Mucosa of stomach (tissue), 1 donor: ENCODE measurements around the gene MOV10.
"Not testable (repeated sequence)": the region's sequence is repeated elsewhere in the genome, so short reads cannot be mapped to it uniquely, and the experiment has no call there.

Source experiments
- H3K27me3 ChIP-seq: one replicate; pipeline ENCODE4 v1.7.0; 2013; ENCODE audit warnings: mild to moderate bottlenecking, low read length; ENCODE audit not compliant: control insufficient read depth, insufficient read depth
- H3K36me3 ChIP-seq: one replicate; pipeline ENCODE4 v1.7.0; 2013; ENCODE audit warnings: low read length; ENCODE audit not compliant: control insufficient read depth, insufficient read depth
- H3K4me1 ChIP-seq: one replicate; pipeline ENCODE4 v1.7.0; 2013; ENCODE audit warnings: mild to moderate bottlenecking, low read length; ENCODE audit not compliant: control insufficient read depth, insufficient read depth
- H3K4me3 ChIP-seq: one replicate; pipeline ENCODE4 v1.7.0; 2013; ENCODE audit warnings: low read length
- H3K9ac ChIP-seq: one replicate; pipeline ENCODE4 v1.7.0; 2013; ENCODE audit warnings: mild to moderate bottlenecking, low read length, moderate library complexity
- H3K9me3 ChIP-seq: one replicate; pipeline ENCODE4 v1.7.0; 2013; ENCODE audit warnings: mild to moderate bottlenecking, low read length, moderate library complexity; ENCODE audit not compliant: control insufficient read depth
- donor health status: Pancreatic carcinoma.

Gene MOV10

GRCh38 chr1:112638110-112638428 lies 36.4 kb upstream of the MOV10 start:
- Histone ChIP-seq H3K36me3 (no peaks in the 10 kb centered on the region), H3K4me1 (peaks cover 22% of the 10 kb centered on the region), H3K9me3 (no peaks in the 10 kb centered on the region), H3K27me3 (no peaks in the 10 kb centered on the region), H3K4me3 (no peak overlapping the region), H3K9ac (no peak overlapping the region)

- H3K4me1 ChIP-seq: peaks cover 13% of the 10 kb centered on the region
- not testable (repeated sequence) for H3K9me3 ChIP-seq, H3K36me3 ChIP-seq, H3K4me3 ChIP-seq, H3K9ac ChIP-seq, H3K27me3 ChIP-seq
These were observed 34.0 kb upstream of the MOV10 start for GRCh38 chr1:112640437-112640836.

GRCh38 chr1:112643080-112643479 lies 31.4 kb upstream of the MOV10 start:
- Histone ChIP-seq H3K36me3 (no peaks in the 10 kb centered on the region), H3K4me1 (no peaks in the 10 kb centered on the region), H3K27me3 (no peaks in the 10 kb centered on the region), H3K9me3 (no peaks in the 10 kb centered on the region), H3K9ac (no peak overlapping the region), H3K4me3 (no peak overlapping the region)

- H3K9ac ChIP-seq: no peak overlapping the region
- no peaks in the 10 kb centered on the region for H3K27me3 ChIP-seq
- no peaks in the 10 kb centered on the region for H3K4me1 ChIP-seq
- no peak overlapping the region for H3K4me3 ChIP-seq
- no peaks in the 10 kb centered on the region for H3K36me3 ChIP-seq
- H3K9me3 ChIP-seq: no peaks in the 10 kb centered on the region
These were observed 28.2 kb upstream of the MOV10 start for GRCh38 chr1:112646225-112646624.

GRCh38 chr1:112651205-112651604 lies 23.3 kb upstream of the MOV10 start:
- no peak overlapping the region for H3K9ac ChIP-seq
- H3K27me3 ChIP-seq: no peaks in the 10 kb centered on the region
- no peaks in the 10 kb centered on the region for H3K4me1 ChIP-seq
- no peaks in the 10 kb centered on the region for H3K9me3 ChIP-seq
- H3K36me3 ChIP-seq: no peaks in the 10 kb centered on the region
- no peak overlapping the region for H3K4me3 ChIP-seq

- Histone ChIP-seq H3K4me1 (no peaks in the 10 kb centered on the region), H3K9ac (no peak overlapping the region), H3K9me3 (no peaks in the 10 kb centered on the region), H3K4me3 (no peak overlapping the region), H3K36me3 (peaks cover 5% of the 10 kb centered on the region), H3K27me3 (no peaks in the 10 kb centered on the region)
These were observed 8.6 kb upstream of the MOV10 start for GRCh38 chr1:112665857-112666256.

- H3K27me3 ChIP-seq: no peaks in the 10 kb centered on the region
- no peak overlapping the region for H3K9ac ChIP-seq
- H3K9me3 ChIP-seq: no peaks in the 10 kb centered on the region
- no peaks in the 10 kb centered on the region for H3K4me1 ChIP-seq
- no peak overlapping the region for H3K4me3 ChIP-seq
- no peaks in the 10 kb centered on the region for H3K36me3 ChIP-seq
These were observed 7.5 kb upstream of the MOV10 start for GRCh38 chr1:112666946-112667345.

- Histone ChIP-seq H3K36me3 (no peaks in the 10 kb centered on the region), H3K9me3 (no peaks in the 10 kb centered on the region), H3K9ac (no peak overlapping the region), H3K27me3 (no peaks in the 10 kb centered on the region), H3K4me1 (peaks cover 21% of the 10 kb centered on the region), H3K4me3 (no peak overlapping the region)
These were observed 2.5 kb upstream of the MOV10 start for GRCh38 chr1:112672009-112672408.

- Histone ChIP-seq H3K9ac (no peak overlapping the region), H3K4me1 (peaks cover 21% of the 10 kb centered on the region), H3K4me3 (no peak overlapping the region), H3K36me3 (no peaks in the 10 kb centered on the region), H3K27me3 (no peaks in the 10 kb centered on the region), H3K9me3 (no peaks in the 10 kb centered on the region)
These were observed 1.6 kb upstream of the MOV10 start for GRCh38 chr1:112672842-112673241.

GRCh38 chr1:112673592-112674439 lies 643 bp upstream of the MOV10 start:
- H3K27me3 ChIP-seq: no peaks in the 10 kb centered on the region
- H3K9ac ChIP-seq: peak overlapping the region; percentile 92
- no peaks in the 10 kb centered on the region for H3K36me3 ChIP-seq
- peak overlapping the region; percentile 96 for H3K4me3 ChIP-seq
- peaks cover 21% of the 10 kb centered on the region for H3K4me1 ChIP-seq
- H3K9me3 ChIP-seq: no peaks in the 10 kb centered on the region

GRCh38 chr1:112674986-112675727 lies 698 bp downstream of the MOV10 start:
- H3K9ac ChIP-seq: peak overlapping the region; percentile 92
- H3K4me1 ChIP-seq: peaks cover 21% of the 10 kb centered on the region
- no peaks in the 10 kb centered on the region for H3K36me3 ChIP-seq
- H3K4me3 ChIP-seq: peak overlapping the region; percentile 96
- H3K9me3 ChIP-seq: no peaks in the 10 kb centered on the region
- H3K27me3 ChIP-seq: no peaks in the 10 kb centered on the region

GRCh38 chr1:112675728-112676381 lies 1.4 kb downstream of the MOV10 start:
- peak overlapping the region; percentile 96 for H3K4me3 ChIP-seq
- H3K27me3 ChIP-seq: no peaks in the 10 kb centered on the region
- peaks cover 21% of the 10 kb centered on the region for H3K4me1 ChIP-seq
- no peaks in the 10 kb centered on the region for H3K9me3 ChIP-seq
- H3K36me3 ChIP-seq: no peaks in the 10 kb centered on the region
- peak overlapping the region; percentile 92 for H3K9ac ChIP-seq
